HepG2 (cell line): ENCODE results near the gene DUSP5.

ENCODE experiments used
- REPIN1 ChIP-seq: sonication (generic); formaldehyde crosslinking; IDR thresholded peaks from 2 replicates; pipeline ENCODE4 v1.8.0; 2022; ENCODE audit warnings: missing genetic modification reagents, low read depth, mild to moderate bottlenecking, borderline replicate concordance
- ZBTB7B ChIP-seq: sonication (generic); formaldehyde crosslinking; IDR thresholded peaks from 2 replicates; pipeline ENCODE4 v1.4.0; 2020; ENCODE audit warnings: missing genetic modification reagents

GRCh38 chr10:110458266-110458920 is 39.3 kb upstream of the DUSP5 start:
- TF ChIP-seq REPIN1 (CRISPR knock-in tag) (no peak), ZBTB7B (CRISPR knock-in tag) (no peak)
